Body of pancreas (tissue), 4 donors: Measurements from ENCODE around the gene ZMYND10. TPM values are rescaled to one million over a fixed set of nuclear protein-coding genes. Genes with fewer than 3 reads are reported as not detected.
A peak's percentile ranks its signal among the peaks of the same experiment; 100 is the strongest.

Experiments used
- ATAC-seq: fragments of 150-250 bp; one replicate; pipeline ENCODE4 v1.9.1; 2016
- DNase-seq, 4 donors: peaks; one replicate each; pipeline ENCODE4 v3.0.0-alpha.2; 2019
- H3K27ac ChIP-seq, 4 donors: fragments of 200-600 bp; sonication (generic); 1 replicate in 3 of 4; 2 replicates in 1 of 4; pipeline versions ENCODE4 v1.5.1 to v1.6.1; 2016 to 2019; ENCODE audit warnings: mild to moderate bottlenecking in 1 of 4, mixed read lengths in 1 of 4, moderate library complexity in 1 of 4
- H3K27me3 ChIP-seq, 2 donors: fragments of 200-600 bp; sonication (generic); one replicate each; pipeline ENCODE4 v1.6.0; 2016; ENCODE audit warnings: mild to moderate bottlenecking in 1 of 2
- H3K36me3 ChIP-seq, 2 donors: fragments of 200-600 bp; sonication (generic); replicated peaks in 1 of 2; 2 replicates each; pipeline ENCODE4 v1.5.1; 2016; ENCODE audit warnings: low read depth in 2 of 2; ENCODE audit not compliant: insufficient read depth in 1 of 2
- H3K4me1 ChIP-seq: fragments of 200-600 bp; sonication (generic); one replicate; pipeline ENCODE4 v1.6.0; 2016
- H3K4me3 ChIP-seq, 2 donors: fragments of 200-600 bp; sonication (generic); 1 replicate in 1 of 2; 2 replicates in 1 of 2; pipeline ENCODE4 v1.5.1; 2016 to 2019
- H3K9me3 ChIP-seq, 3 donors: fragments of 200-600 bp; sonication (generic); 1 replicate in 2 of 3; 2 replicates in 1 of 3; pipeline ENCODE4 v1.5.1; 2016
- POLR2A ChIP-seq, 3 donors: fragments of 450-650 bp; IDR thresholded peaks; one replicate each; pipeline ENCODE4 v1.6.1; 2016; ENCODE audit warnings: antibody characterized with exemption in 3 of 3, mild to moderate bottlenecking in 2 of 3
- WGBS, 2 donors: methylation state at CpG; one replicate each; pipeline ENCODE4 v1.1.5; 2017; 5-methylcytosine and 5-hydroxymethylcytosine counted together
- intact Hi-C: fragments of 100-400 bp; cut with DNase I; formaldehyde crosslinking; loops from one replicate; pipeline ENCODE4 v1.15.1; 2023
- total RNA-seq, 2 donors: library from RNA; depleted of rRNA; stranded (reverse); fragments of >200 nt; gene quantifications; one replicate each; pipeline ENCODE4 v1.1.0, GENCODE V29; 2016
- TF ChIP-seq, protein P1 (sequence below), 7 experiments: fragments of 450-650 bp in 4 of 7; fragments of 200-600 bp in 3 of 7; sonication (generic) in 3 of 7; IDR thresholded peaks; one replicate each; pipeline ENCODE4 v1.5.1; 2016 to 2019; ENCODE audit warnings: antibody characterized with exemption in 7 of 7

Gene ZMYND10
- total RNA-seq, 2 donors from 2014 or later = 1.3 to 2.3 TPM

DNA sequence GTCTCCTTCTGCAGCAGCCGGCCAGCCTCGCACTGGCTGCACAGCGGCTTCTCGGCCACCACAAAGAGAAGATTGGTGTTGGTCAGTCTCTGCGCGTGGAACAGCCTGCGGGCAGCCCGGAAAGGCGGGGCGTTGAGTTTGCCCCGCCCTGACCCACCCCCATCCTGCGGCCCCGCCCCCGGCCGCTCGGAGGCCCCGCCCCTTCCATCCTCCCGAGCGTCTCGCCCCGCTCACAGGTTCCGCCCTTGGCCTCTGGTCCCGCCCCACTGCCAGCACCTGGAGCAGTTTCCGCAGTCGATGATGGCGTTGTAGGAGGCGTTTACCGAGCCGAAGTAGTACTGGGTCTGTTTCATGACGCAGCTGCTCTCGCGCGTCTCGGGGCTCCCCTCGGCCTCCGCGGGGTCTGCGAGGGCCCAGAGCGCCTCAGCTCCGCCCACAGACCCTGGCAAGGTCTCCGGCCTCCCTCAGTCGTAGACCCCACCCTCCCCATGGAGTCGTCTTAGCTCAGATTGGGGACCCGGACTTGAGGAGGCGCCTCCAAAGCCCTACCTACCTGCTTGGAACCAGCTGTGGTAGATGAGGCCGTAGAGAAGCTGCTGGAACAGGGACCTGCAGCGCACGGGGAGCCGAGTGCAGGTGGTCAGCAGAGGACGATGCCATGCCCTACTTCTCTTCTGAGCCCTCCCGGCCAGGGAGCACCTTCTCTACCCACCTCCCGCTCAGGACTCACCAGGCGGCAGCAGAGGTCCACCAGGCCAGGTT, 19.7 kb upstream of the ZMYND10 start:
- H3K4me1 ChIP-seq = peaks cover 30% of the 10 kb centered on the region
- intact Hi-C loops = no loop called here
- H3K27ac ChIP-seq = peak overlapping the region; percentile 57 to 79 (median 70)

DNA sequence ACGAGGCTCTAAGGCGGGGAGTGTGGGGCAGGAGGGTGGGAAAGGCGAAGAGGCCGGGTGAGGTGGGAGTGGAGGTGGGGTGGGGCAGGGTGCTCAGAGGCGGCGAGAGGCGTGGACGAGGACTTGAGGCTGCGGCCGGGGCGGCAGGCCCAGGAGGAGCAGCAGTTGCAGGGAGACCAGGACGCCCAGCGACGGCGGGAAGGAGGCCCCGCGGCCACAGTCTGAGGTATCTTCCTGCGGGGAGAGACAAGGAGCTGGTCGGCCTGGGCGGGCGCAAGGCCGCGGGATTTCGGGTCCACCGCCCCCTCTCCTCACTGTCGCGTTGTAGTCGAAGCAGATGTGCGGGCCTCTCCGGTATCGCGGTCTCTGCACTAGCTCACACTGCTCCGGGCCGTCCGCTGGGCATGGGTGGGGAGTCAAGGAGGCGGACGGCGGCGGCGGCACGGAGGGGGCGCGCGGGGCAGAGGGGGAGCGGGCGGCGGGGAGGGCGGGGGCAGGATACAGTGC, 19.1 kb upstream of the ZMYND10 start:
- WGBS, 2 donors = 16 to 34% methylated on average over 17 to 45 of the region's 48 CpGs
- no peak for DNase-seq
- peak; percentile 36 for ATAC-seq
- Histone ChIP-seq H3K27me3 (no peaks in the 10 kb centered on the region), H3K4me1 (peaks cover 30% of the 10 kb centered on the region), H3K4me3 (peak overlapping the region; percentile 47 to 48), H3K27ac (peak overlapping the region in 3 of 4 donors; percentile 43 to 69 (median 44)), H3K9me3 (no peaks in the 10 kb centered on the region), H3K36me3 (no peaks in the 10 kb centered on the region)
- TF ChIP-seq, protein P1, sequence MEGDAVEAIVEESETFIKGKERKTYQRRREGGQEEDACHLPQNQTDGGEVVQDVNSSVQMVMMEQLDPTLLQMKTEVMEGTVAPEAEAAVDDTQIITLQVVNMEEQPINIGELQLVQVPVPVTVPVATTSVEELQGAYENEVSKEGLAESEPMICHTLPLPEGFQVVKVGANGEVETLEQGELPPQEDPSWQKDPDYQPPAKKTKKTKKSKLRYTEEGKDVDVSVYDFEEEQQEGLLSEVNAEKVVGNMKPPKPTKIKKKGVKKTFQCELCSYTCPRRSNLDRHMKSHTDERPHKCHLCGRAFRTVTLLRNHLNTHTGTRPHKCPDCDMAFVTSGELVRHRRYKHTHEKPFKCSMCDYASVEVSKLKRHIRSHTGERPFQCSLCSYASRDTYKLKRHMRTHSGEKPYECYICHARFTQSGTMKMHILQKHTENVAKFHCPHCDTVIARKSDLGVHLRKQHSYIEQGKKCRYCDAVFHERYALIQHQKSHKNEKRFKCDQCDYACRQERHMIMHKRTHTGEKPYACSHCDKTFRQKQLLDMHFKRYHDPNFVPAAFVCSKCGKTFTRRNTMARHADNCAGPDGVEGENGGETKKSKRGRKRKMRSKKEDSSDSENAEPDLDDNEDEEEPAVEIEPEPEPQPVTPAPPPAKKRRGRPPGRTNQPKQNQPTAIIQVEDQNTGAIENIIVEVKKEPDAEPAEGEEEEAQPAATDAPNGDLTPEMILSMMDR (IDR thresholded peaks at IDR 0.05) = no peak
- TF ChIP-seq POLR2A (IDR thresholded peaks at IDR 0.05) = no peak
- intact Hi-C loops = no loop called here

More for the DNA sequence above, 19.7 kb upstream of the ZMYND10 start:
- Histone ChIP-seq H3K9me3 (no peaks in the 10 kb centered on the region), H3K36me3 (no peaks in the 10 kb centered on the region), H3K27me3 (no peaks in the 10 kb centered on the region), H3K4me3 (peak overlapping the region; percentile 47 to 48)
- DNase-seq (peak; percentile 95 to 97 (median 96)), ATAC-seq (peak; percentile 95)
- TF ChIP-seq, protein P1 (IDR thresholded peaks at IDR 0.05) = peak in 3 of 7 experiments; percentile 14 to 23 (median 20)
- peak; percentile 80 to 88 (median 81) for TF ChIP-seq POLR2A (IDR thresholded peaks at IDR 0.05)
- 2% methylated on average over 9 to 53 of the region's 53 CpGs for WGBS, 2 donors

DNA sequence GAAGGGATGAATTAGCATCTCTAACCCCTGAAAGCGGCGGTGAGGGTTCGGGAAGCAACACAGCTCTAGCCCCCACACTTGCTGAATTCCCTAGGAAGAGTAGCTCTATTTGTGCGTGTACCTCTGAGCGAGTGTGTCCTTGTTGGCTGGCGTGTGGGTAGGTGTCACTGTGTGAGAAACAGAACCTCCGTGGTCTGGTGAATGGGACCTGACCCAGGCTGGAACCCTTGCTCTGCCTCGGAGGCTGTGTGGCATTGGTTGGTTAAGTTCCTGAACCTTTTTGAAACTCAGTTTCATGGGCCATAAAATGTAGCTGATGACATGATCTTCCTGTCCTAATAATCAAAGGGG, 14.2 kb upstream of the ZMYND10 start:
- Histone ChIP-seq H3K36me3 (peaks cover 4 to 6% of the 10 kb centered on the region in 2 donors), H3K9me3 (no peaks in the 10 kb centered on the region), H3K27me3 (no peaks in the 10 kb centered on the region), H3K27ac (peak overlapping the region in 1 of 4 donors; percentile 88), H3K4me1 (peaks cover 42% of the 10 kb centered on the region), H3K4me3 (no peak overlapping the region)
- TF ChIP-seq POLR2A (IDR thresholded peaks at IDR 0.05) = no peak
- TF ChIP-seq, protein P1 (IDR thresholded peaks at IDR 0.05) = no peak
- 0 to 19% methylated on average over 4 to 8 of the region's 8 CpGs for WGBS, 2 donors
- DNase-seq = no peak
- no peak for ATAC-seq
- intact Hi-C loops = no loop called here

DNA sequence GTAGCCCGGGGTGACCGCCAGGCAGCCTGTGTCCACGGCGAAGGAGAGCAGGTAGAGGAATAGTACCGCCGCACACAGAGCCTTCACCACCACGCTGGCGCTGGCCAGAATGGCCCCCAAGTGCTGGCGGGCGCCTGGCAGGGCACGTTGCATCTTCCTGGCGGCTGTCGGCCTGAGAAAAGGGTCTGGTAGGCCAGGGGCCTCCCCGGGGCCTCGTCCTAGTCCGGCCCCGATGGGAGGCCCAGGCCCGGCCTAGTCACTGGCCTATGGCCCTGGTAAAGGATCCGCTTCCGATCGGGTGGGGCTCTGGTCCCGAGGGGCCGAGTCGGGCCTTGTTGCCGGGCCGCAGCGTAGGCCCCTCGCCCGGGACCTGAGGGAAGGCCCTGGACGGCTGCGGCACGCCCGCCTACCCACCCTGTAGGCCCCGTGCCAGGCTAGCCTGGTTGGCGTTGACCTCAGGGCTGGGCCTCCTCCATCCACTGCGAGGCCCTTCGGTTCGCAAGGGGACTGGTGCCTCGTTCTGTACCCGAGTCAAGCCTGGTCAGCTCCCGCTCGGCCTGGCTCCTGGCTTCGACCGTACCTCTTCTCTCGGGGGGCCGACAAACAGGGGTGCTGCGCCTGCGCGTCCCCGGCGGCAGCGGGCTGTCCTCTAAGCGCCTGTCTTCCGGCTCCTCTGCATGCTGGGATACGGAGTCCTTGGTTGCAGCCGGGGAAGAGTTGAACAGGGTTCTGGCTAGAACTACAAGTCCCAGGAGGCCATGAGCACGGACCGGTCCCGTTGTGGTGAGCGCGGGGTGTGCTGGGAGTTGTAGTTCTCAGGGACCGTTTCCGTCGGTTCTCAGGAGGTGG, 13.6 kb upstream of the ZMYND10 start, which contains the start of gene TMEM115:
Gene TMEM115 (minus strand): TSS at position 611 of the 849 bp plus-strand sequence. CDS start 458 bp downstream, at position 153.
- ATAC-seq (peak; percentile 99), DNase-seq (peak; percentile 95 to 99 (median 98))
- intact Hi-C loops = no loop called here
- H3K27me3 ChIP-seq = no peaks in the 10 kb centered on the region
- TF ChIP-seq, protein P1 (IDR thresholded peaks at IDR 0.05) = no peak
- TF ChIP-seq POLR2A (IDR thresholded peaks at IDR 0.05) = peak; percentile 44 to 80 (median 74)
- H3K4me3 ChIP-seq = peak within 1 kb of the TSS; percentile 49 to 59
- H3K27ac ChIP-seq = peak within 1 kb of the TSS; percentile 60 to 88 (median 83)
- peaks cover 36% of the 10 kb centered on the region for H3K4me1 ChIP-seq
- peaks cover 9 to 12% of the 10 kb centered on the region in 2 donors for H3K36me3 ChIP-seq
- 0 to 1% methylated on average over 27 to 57 of the region's 64 CpGs for WGBS, 2 donors
- H3K9me3 ChIP-seq = no peaks in the 10 kb centered on the region
